HCT116 (cell line): ENCODE results near the gene PRRG2. TPM values are rescaled to one million over a fixed set of nuclear protein-coding genes. Genes with fewer than 3 reads are reported as not detected.
"Not testable (repeated sequence)": the region's sequence is repeated elsewhere in the genome, so short reads cannot be mapped to it uniquely, and the experiment has no call there.

Experiments used
- ATAC-seq: fragments of 200-7000 bp; cut with Tn5 transposase; 2 replicates; pipeline ENCODE4 v1.9.1; 2020; ENCODE audit warnings: mild to moderate bottlenecking, moderate library complexity
- BruUV-seq: library from RNA; stranded (reverse); fragments of 400-500 nt; replicated peaks from 2 replicates; lab custom pipeline; 2021; lab: Mats Ljungman, UMichigan
- CTCF ChIA-PET: fragments of 300-600 bp; sonication (Branson Sonifier 250); formaldehyde crosslinking; loops from one replicate; lab custom pipeline; 2021; ENCODE audit warnings: antibody characterized with exemption; lab: Charles Lee
- POLR2A ChIA-PET: fragments of 300-600, 350-600 bp; sonication (Branson Sonifier 250); formaldehyde crosslinking; loops from one replicate; lab custom pipeline; 2021; ENCODE audit warnings: antibody characterized with exemption; lab: Charles Lee
- RAD21 ChIA-PET, 2 experiments: fragments of 300-600 bp; sonication (Branson Sonifier 250); formaldehyde crosslinking; loops; one replicate each; lab custom pipeline; 2023; ENCODE audit warnings: low total read pairs in 2 of 2; ENCODE audit not compliant: uncharacterized antibody in 2 of 2, unreplicated experiment in 2 of 2, low non-redundant PET in 1 of 2; lab: Charles Lee
- DNase-seq: peaks from one replicate; pipeline ENCODE4 v3.0.0-alpha.2; 2010; ENCODE audit warnings: low read depth, low spot score
- H2AFZ ChIP-seq: fragments of 200-600 bp; shearing (Covaris generic), sonication (generic); 2 replicates; pipeline ENCODE4 v1.6.1; 2017; ENCODE audit warnings: low read depth, mixed run types, mixed read lengths, antibody characterized with exemption, low read length; ENCODE audit not compliant: poor library complexity, severe bottlenecking
- H3K27ac ChIP-seq: 2 replicates; pipeline ENCODE4 v1.5.1; 2012; ENCODE audit warnings: low read depth, low read length
- H3K27me3 ChIP-seq: fragments of 200-600 bp; sonication (generic); 2 replicates; pipeline ENCODE4 v1.6.1; 2016; ENCODE audit warnings: mixed run types, low read length, mixed read lengths; ENCODE audit not compliant: insufficient read depth
- H3K36me3 ChIP-seq, 2 experiments: fragments of 200-500 bp in 1 of 2; fragments of 200-600 bp in 1 of 2; sonication (Bioruptor generic) in 1 of 2; sonication (generic) in 1 of 2; 2 replicates each; pipeline versions ENCODE4 v1.5.1 to v1.6.1; 2014 to 2016; ENCODE audit warnings: low read length in 2 of 2, inconsistent platforms in 1 of 2, mixed read lengths in 1 of 2, mixed run types in 1 of 2; ENCODE audit not compliant: insufficient read depth in 2 of 2, control insufficient read depth in 1 of 2
- H3K4me1 ChIP-seq, 2 experiments: fragments of 200-600 bp in 1 of 2; sonication (generic) in 1 of 2; 2 replicates each; pipeline versions ENCODE4 v1.5.1 to v1.6.1; 2012 to 2017; ENCODE audit warnings: low read length in 2 of 2, inconsistent platforms in 1 of 2, mild to moderate bottlenecking in 1 of 2, mixed read lengths in 1 of 2, mixed run types in 1 of 2, moderate library complexity in 1 of 2; ENCODE audit not compliant: insufficient read depth in 2 of 2, control insufficient read depth in 1 of 2
- H3K4me2 ChIP-seq: fragments of 200-600 bp; sonication (generic); 2 replicates; pipeline ENCODE4 v1.6.1; 2017; ENCODE audit warnings: mixed run types, low read length, mixed read lengths
- H3K4me3 ChIP-seq, 2 experiments: fragments of 200-600 bp in 1 of 2; sonication (generic) in 1 of 2; replicated peaks in 1 of 2; 2 replicates each; pipeline ENCODE4 v1.5.1; 2011 to 2016; ENCODE audit warnings: low read length in 2 of 2, control low read depth in 1 of 2, low read depth in 1 of 2, mild to moderate bottlenecking in 1 of 2, mixed read lengths in 1 of 2, mixed run types in 1 of 2
- H3K79me2 ChIP-seq: fragments of 200-600 bp; sonication (generic); 2 replicates; pipeline ENCODE4 v1.6.1; 2017; ENCODE audit warnings: mild to moderate bottlenecking, mixed run types, low read length, moderate library complexity, mixed read lengths; ENCODE audit not compliant: insufficient read depth
- H3K9ac ChIP-seq: fragments of 200-600 bp; sonication (generic); 2 replicates; pipeline ENCODE4 v1.6.1; 2016; ENCODE audit warnings: low read length, mixed read lengths
- H3K9me2 ChIP-seq: fragments of 200-600 bp; sonication (generic), shearing (Covaris generic); 2 replicates; pipeline ENCODE4 v1.6.1; 2017; ENCODE audit warnings: mixed run types, mild to moderate bottlenecking, moderate library complexity; ENCODE audit not compliant: insufficient read depth
- H3K9me3 ChIP-seq, 2 experiments: fragments of 200-500 bp in 1 of 2; fragments of 200-600 bp in 1 of 2; sonication (Bioruptor generic) in 1 of 2; sonication (generic) in 1 of 2; 2 replicates each; pipeline ENCODE4 v1.6.1; 2014 to 2017; ENCODE audit warnings: low read length in 2 of 2, mixed read lengths in 2 of 2, inconsistent platforms in 1 of 2, low read depth in 1 of 2, mild to moderate bottlenecking in 1 of 2, mixed run types in 1 of 2, moderate library complexity in 1 of 2; ENCODE audit not compliant: control insufficient read depth in 1 of 2, insufficient read depth in 1 of 2
- H4K20me1 ChIP-seq: fragments of 200-600 bp; sonication (generic), shearing (Covaris generic); 2 replicates; pipeline ENCODE4 v1.6.1; 2017; ENCODE audit warnings: mixed run types, mild to moderate bottlenecking, moderate library complexity; ENCODE audit not compliant: insufficient read depth
- SP1 ChIP-seq: IDR thresholded peaks from 2 replicates; pipeline ENCODE4 v1.6.1; 2012; ENCODE audit warnings: low read depth
- TCF7L2 ChIP-seq: IDR thresholded peaks from 2 replicates; pipeline ENCODE4 v1.7.0; 2011; ENCODE audit warnings: borderline replicate concordance, inconsistent platforms; ENCODE audit not compliant: insufficient read depth, insufficient read length; ENCODE audit errors: extremely low read depth
- intact Hi-C: fragments of 100-400 bp; cut with micrococcal nuclease; formaldehyde crosslinking; loops from 2 replicates; pipeline ENCODE4 v1.10.0; 2022
- total RNA-seq: library from RNA; stranded (reverse); gene quantifications from one replicate; pipeline ENCODE4 v1.2.1, GENCODE V29; 2021; ENCODE audit not compliant: unreplicated experiment
- TF ChIP-seq, protein P1 (sequence below): IDR thresholded peaks from 2 replicates; pipeline ENCODE4 v1.6.1; 2011; ENCODE audit warnings: mild to moderate bottlenecking, low read length, moderate library complexity; ENCODE audit not compliant: insufficient replicate concordance; ENCODE audit errors: extremely low read depth
- TF ChIP-seq, protein P2 (sequence below): IDR thresholded peaks from 2 replicates; pipeline ENCODE4 v1.6.1; 2012

PRRG2 gene
- total RNA-seq, 1 experiment from 2014 or later = 6.2 TPM

DNA sequence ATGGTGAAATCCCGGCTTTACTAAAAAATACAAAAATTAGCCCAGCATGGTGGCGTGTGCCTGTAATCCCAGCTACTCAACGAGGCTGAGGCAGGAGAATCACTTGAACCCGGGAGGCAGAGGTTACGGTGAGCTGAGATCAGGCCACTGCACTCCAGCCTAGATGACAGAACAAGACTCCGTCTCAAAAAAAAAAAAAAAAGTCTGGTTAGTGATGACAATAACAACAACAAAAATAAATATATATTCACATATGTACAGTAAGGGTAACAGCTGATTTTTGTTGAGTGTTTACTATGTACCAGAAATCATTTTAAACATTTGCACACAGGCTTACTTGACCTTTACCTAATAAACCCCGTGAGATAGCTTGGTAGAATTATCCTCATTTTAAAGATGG is 35.8 kb downstream of the PRRG2 start (continued):
- TF ChIP-seq, protein P1, sequence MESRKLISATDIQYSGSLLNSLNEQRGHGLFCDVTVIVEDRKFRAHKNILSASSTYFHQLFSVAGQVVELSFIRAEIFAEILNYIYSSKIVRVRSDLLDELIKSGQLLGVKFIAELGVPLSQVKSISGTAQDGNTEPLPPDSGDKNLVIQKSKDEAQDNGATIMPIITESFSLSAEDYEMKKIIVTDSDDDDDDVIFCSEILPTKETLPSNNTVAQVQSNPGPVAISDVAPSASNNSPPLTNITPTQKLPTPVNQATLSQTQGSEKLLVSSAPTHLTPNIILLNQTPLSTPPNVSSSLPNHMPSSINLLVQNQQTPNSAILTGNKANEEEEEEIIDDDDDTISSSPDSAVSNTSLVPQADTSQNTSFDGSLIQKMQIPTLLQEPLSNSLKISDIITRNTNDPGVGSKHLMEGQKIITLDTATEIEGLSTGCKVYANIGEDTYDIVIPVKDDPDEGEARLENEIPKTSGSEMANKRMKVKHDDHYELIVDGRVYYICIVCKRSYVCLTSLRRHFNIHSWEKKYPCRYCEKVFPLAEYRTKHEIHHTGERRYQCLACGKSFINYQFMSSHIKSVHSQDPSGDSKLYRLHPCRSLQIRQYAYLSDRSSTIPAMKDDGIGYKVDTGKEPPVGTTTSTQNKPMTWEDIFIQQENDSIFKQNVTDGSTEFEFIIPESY = no peak
- TF ChIP-seq, protein P2, sequence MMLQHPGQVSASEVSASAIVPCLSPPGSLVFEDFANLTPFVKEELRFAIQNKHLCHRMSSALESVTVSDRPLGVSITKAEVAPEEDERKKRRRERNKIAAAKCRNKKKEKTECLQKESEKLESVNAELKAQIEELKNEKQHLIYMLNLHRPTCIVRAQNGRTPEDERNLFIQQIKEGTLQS = no peak
- TF ChIP-seq TCF7L2 (no peak), SP1 (no peak)

DNA sequence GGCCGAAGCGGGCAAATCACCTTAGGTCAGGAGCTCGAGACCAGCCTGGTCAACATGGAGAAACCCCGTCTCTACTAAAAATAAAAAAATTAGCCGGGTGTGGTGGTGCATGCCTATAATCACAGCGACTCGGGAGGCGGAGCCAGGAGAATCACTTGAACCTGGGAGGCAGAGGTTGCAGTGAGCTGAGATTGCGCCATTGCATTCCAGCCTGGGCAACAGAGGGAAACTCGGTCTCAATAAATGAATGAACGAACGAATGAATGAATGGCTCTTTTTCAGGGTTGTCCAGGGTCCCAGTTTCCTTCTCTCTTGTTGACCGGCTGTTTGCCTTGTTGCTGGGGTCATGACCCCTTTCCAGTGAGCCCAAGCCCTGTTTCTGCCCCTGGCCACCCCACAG is 36.7 kb downstream of the PRRG2 start:
- DNase-seq, H3K27ac ChIP-seq, CTCF ChIA-PET, POLR2A ChIA-PET, intact Hi-C loops, H3K4me2 ChIP-seq, H3K4me3 ChIP-seq, H3K27me3 ChIP-seq, BruUV-seq, H2AFZ ChIP-seq, H3K9ac ChIP-seq, H3K9me3 ChIP-seq, H4K20me1 ChIP-seq, RAD21 ChIA-PET, ATAC-seq, H3K9me2 ChIP-seq: not testable (repeated sequence)
- Histone ChIP-seq H3K36me3 (peaks cover 17 to 28% of the 10 kb centered on the region in 2 experiments; a peak in 3 of 4 replicates), H3K4me1 (peaks cover 19 to 22% of the 10 kb centered on the region in 2 experiments), H3K79me2 (peaks cover 33% of the 10 kb centered on the region; the same call in 1 of the 2 replicates)
